ENCODE data around the gene KCND2. TPM values are rescaled to one million over a fixed set of nuclear protein-coding genes. Genes with fewer than 3 reads are reported as not detected.
A peak's percentile ranks its signal among the peaks of the same experiment; 100 is the strongest.

Gene KCND2
- total RNA-seq, 4 donors from 2014 or later = 0.07 to 0.93 (median 0.30) TPM

DNA sequence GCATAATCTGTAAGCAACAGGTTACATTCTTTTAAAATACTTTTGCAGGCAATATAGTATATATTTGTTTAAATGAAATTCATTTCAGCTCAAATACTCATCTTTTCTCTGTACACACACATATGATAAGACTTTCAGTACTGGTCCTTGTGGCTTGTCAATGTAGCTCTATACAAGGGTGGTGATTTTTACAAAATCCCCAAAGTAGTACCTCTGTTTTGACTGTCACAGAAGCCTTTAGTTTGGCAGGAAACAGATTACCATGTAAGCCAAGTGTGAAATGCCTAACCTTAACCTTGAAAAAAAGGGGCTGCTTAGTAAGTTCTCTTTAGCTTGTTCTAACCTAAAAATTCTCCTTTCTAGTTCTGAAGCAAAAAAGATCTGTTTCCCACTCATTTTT, 87.9 kb downstream of the KCND2 start:
- Histone ChIP-seq H3K4me1 (no peaks in the 10 kb centered on the region), H3K27me3 (no peaks in the 10 kb centered on the region), H3K9me3 (no peaks in the 10 kb centered on the region), H3K27ac (no peak overlapping the region), H3K4me3 (no peak overlapping the region), H3K36me3 (no peaks in the 10 kb centered on the region)
- in situ Hi-C loops (cut with MboI; ENCODE audit: low sequenced_read_pairs in 4 of 4) = no loop called here
- TF ChIP-seq, protein P1, sequence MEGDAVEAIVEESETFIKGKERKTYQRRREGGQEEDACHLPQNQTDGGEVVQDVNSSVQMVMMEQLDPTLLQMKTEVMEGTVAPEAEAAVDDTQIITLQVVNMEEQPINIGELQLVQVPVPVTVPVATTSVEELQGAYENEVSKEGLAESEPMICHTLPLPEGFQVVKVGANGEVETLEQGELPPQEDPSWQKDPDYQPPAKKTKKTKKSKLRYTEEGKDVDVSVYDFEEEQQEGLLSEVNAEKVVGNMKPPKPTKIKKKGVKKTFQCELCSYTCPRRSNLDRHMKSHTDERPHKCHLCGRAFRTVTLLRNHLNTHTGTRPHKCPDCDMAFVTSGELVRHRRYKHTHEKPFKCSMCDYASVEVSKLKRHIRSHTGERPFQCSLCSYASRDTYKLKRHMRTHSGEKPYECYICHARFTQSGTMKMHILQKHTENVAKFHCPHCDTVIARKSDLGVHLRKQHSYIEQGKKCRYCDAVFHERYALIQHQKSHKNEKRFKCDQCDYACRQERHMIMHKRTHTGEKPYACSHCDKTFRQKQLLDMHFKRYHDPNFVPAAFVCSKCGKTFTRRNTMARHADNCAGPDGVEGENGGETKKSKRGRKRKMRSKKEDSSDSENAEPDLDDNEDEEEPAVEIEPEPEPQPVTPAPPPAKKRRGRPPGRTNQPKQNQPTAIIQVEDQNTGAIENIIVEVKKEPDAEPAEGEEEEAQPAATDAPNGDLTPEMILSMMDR (IDR thresholded peaks at IDR 0.05 in 4 of 5, conservative IDR thresholded peaks at IDR 0.05 in 1 of 5) = no peak
- TF ChIP-seq POLR2A (IDR thresholded peaks at IDR 0.05) = no peak
- intact Hi-C loops (cut with DNase I; ENCODE audit: low total_unique reads) = no loop called here
- no peak for DNase-seq
- no peak for ATAC-seq

- no peaks in the 10 kb centered on the region for H3K27me3 ChIP-seq
- in situ Hi-C loops (cut with MboI; ENCODE audit: low sequenced_read_pairs in 4 of 4) (no loop called here), intact Hi-C loops (cut with DNase I; ENCODE audit: low total_unique reads) (no loop called here)
- no peaks in the 10 kb centered on the region for H3K36me3 ChIP-seq
- H3K4me3 ChIP-seq = no peak overlapping the region
- TF ChIP-seq, protein P1 (IDR thresholded peaks at IDR 0.05 in 4 of 5, conservative IDR thresholded peaks at IDR 0.05 in 1 of 5) = no peak
- TF ChIP-seq POLR2A (IDR thresholded peaks at IDR 0.05) = no peak
- no peak for DNase-seq
- H3K9me3 ChIP-seq = no peaks in the 10 kb centered on the region
- peak in 1 of 2 donors; percentile 53 for ATAC-seq
- H3K4me1 ChIP-seq = no peaks in the 10 kb centered on the region
- no peak overlapping the region for H3K27ac ChIP-seq
These were observed 90.4 kb downstream of the KCND2 start for GRCh38 chr7:120363414-120363813.

DNA sequence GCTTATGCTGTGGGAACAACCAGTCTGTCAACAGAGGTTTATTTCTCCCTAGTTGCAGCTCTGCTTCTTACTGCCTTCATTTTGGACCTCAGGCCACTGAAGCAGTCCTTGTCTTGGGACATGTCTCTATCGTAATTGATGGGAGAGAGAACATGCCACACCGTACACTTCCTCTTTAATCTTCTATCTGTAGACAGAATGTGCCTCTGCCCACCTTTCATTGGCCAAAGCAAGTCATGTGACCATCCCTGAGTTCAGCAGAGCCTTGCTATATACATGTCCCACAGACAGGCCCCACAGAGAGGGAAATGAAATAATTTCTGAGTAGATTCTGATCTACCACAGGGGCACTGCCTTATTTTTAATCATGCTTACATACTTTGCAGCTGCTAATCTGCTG, 98.0 kb downstream of the KCND2 start:
- in situ Hi-C loops (cut with MboI; ENCODE audit: low sequenced_read_pairs in 4 of 4) = no loop called here
- Histone ChIP-seq H3K4me1 (no peaks in the 10 kb centered on the region), H3K4me3 (no peak overlapping the region), H3K9me3 (no peaks in the 10 kb centered on the region), H3K36me3 (no peaks in the 10 kb centered on the region), H3K27ac (no peak overlapping the region), H3K27me3 (no peaks in the 10 kb centered on the region)
- TF ChIP-seq POLR2A (IDR thresholded peaks at IDR 0.05) = no peak
- TF ChIP-seq, protein P1 (IDR thresholded peaks at IDR 0.05 in 4 of 5, conservative IDR thresholded peaks at IDR 0.05 in 1 of 5) = no peak
- no peak for DNase-seq
- intact Hi-C loops (cut with DNase I; ENCODE audit: low total_unique reads) = no loop called here
- no peak for ATAC-seq

DNA sequence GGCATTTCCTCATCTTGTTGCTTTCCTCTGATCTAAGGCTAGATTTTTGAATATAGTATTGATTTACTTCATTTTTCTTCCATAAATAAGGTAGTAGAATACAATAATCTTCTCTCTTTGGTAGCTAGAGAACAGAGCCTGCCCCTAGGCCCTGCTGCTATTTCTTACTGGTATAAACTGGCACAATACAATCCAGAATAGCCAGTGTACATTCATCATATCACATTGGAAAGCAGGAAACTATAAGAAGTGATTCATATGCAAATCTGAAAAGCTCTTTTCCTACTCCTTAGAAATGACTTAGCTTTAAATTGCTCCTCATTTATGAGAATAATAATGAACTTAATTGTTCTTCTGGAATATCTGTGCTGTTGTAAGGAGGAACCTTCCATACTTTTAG, 100.2 kb downstream of the KCND2 start:
- H3K4me3 ChIP-seq = no peak overlapping the region
- TF ChIP-seq, protein P1 (IDR thresholded peaks at IDR 0.05 in 4 of 5, conservative IDR thresholded peaks at IDR 0.05 in 1 of 5) = no peak
- no peak for TF ChIP-seq POLR2A (IDR thresholded peaks at IDR 0.05)
- H3K27ac ChIP-seq = no peak overlapping the region
- intact Hi-C loops (cut with DNase I; ENCODE audit: low total_unique reads) (no loop called here), in situ Hi-C loops (cut with MboI; ENCODE audit: low sequenced_read_pairs in 4 of 4) (no loop called here)
- no peaks in the 10 kb centered on the region for H3K4me1 ChIP-seq
- ATAC-seq (no peak), DNase-seq (no peak)
- H3K27me3 ChIP-seq = no peaks in the 10 kb centered on the region
- H3K9me3 ChIP-seq = no peaks in the 10 kb centered on the region
- H3K36me3 ChIP-seq = no peaks in the 10 kb centered on the region

DNA sequence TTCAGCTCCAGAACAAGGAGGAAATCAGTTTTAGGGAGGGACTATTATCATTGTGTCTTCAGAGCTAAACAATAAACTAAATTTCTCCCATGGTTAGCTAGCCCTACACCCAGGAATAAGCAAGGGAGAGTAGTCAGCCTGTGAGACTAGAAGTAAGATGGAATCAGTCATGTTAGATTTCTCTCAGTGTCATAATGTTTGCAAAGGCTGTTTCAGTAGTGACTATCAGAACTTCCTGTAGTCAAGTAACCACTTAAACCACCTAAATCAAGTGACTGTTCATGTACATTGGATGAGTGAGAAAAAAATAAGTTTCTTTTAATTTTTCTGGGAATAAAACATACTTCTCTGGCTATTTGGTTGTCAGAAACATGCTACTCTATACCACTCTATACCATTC, 121.6 kb downstream of the KCND2 start:
- H3K27me3 ChIP-seq = no peaks in the 10 kb centered on the region
- no peaks in the 10 kb centered on the region for H3K4me1 ChIP-seq
- intact Hi-C loops (cut with DNase I; ENCODE audit: low total_unique reads) = no loop called here
- no peaks in the 10 kb centered on the region for H3K9me3 ChIP-seq
- H3K36me3 ChIP-seq = no peaks in the 10 kb centered on the region
- no peak overlapping the region for H3K4me3 ChIP-seq
- DNase-seq (no peak), ATAC-seq (no peak)
- no peak overlapping the region for H3K27ac ChIP-seq
- TF ChIP-seq POLR2A (IDR thresholded peaks at IDR 0.05) = no peak
- TF ChIP-seq, protein P1 (IDR thresholded peaks at IDR 0.05 in 4 of 5, conservative IDR thresholded peaks at IDR 0.05 in 1 of 5) = no peak
- in situ Hi-C loops (cut with MboI; ENCODE audit: low sequenced_read_pairs in 4 of 4) = no loop called here

Data from gastrocnemius medialis (tissue), 4 donors.